PC-9 (cell line): ENCODE data around the gene ABTB1.

Experiments used
- CTCF ChIP-seq: fragments of 200-600 bp; sonication (generic); conservative IDR thresholded peaks from 2 replicates; pipeline ENCODE4 v1.6.1; 2017; ENCODE audit warnings: mixed run types, antibody characterized with exemption, mild to moderate bottlenecking, moderate library complexity
- EZH2 ChIP-seq: fragments of 200-600 bp; sonication (generic); IDR thresholded peaks from 2 replicates; pipeline ENCODE4 v1.8.0; 2017; ENCODE audit warnings: antibody characterized with exemption, low read depth

DNA sequence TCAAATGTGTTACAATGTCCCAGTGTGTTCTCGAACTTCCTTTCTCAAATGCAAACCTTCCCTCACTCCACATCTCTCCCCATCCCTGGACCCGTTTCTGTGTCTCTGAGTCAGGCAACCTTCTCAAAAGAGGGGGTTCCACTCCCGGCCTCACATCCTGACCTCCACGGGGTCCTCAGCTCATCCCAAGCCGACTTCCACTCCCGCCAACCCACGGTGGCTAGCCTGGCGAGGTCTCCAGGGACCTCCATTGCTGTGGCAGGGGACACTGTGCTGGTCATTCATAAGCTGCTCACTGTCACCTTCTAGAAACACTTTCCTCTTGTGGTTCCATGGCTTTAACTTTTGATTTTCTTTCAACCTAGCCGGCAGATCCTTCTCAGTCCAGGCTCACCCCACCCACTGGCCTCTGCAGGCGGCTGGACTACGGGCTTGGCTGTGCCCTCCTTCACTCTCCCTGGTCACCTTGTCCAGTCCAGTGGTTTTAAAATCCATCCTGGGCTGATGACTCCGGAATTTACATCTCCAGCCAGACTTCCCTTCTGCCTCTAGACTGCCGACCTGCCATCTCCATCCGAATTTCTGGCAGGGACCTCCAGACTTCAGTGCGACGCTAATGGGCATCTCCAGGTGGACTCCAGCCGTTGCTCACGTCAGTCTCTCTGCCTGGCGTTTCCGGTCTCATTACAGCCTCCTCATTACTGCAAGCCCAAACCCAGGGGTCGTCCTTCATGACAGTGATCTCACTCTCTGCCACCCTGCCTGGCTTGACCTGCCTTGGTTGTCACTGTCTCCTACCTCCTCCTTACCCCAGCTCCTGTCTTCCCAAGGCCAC lies 20.0 kb downstream of the ABTB1 start:
- TF ChIP-seq CTCF: no peak
- TF ChIP-seq EZH2: no peak
